Measurements from ENCODE around the gene TOMM5. TPM values are rescaled to one million over a fixed set of nuclear protein-coding genes. Genes with fewer than 3 reads are reported as not detected.

Gene TOMM5
- total RNA-seq, 2 donors from 2014 or later = 45.5 to 63.9 TPM

DNA sequence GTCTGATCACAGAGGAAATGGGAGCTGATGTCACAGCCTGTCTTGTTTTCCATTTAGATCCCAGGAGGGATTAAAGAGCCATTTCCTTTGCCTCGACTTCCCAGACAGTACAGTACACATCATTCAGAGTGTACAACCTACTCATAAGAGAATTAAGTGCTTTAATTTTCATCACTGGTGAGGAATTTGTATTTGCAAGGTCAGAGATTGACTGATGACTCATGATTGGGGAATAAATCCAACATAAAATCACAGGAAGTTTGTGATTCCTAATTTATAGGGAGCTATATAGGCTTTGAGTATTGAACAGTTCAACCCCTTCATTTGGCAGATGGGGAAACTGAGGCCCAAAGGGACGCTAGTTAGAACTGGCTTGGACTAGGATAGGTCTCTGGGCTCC is 4.1 kb upstream of the TOMM5 start:
- H3K27me3 ChIP-seq = no peaks in the 10 kb centered on the region
- DNase-seq (ENCODE audit: low spot score) = no peak
- H3K4me3 ChIP-seq = no peak overlapping the region
- H3K36me3 ChIP-seq = no peaks in the 10 kb centered on the region
- no peaks in the 10 kb centered on the region for H3K9me3 ChIP-seq
- peaks cover 0 to 17% of the 10 kb centered on the region in 2 donors for H3K4me1 ChIP-seq
- no peak overlapping the region for H3K27ac ChIP-seq
- TF ChIP-seq, protein P1, sequence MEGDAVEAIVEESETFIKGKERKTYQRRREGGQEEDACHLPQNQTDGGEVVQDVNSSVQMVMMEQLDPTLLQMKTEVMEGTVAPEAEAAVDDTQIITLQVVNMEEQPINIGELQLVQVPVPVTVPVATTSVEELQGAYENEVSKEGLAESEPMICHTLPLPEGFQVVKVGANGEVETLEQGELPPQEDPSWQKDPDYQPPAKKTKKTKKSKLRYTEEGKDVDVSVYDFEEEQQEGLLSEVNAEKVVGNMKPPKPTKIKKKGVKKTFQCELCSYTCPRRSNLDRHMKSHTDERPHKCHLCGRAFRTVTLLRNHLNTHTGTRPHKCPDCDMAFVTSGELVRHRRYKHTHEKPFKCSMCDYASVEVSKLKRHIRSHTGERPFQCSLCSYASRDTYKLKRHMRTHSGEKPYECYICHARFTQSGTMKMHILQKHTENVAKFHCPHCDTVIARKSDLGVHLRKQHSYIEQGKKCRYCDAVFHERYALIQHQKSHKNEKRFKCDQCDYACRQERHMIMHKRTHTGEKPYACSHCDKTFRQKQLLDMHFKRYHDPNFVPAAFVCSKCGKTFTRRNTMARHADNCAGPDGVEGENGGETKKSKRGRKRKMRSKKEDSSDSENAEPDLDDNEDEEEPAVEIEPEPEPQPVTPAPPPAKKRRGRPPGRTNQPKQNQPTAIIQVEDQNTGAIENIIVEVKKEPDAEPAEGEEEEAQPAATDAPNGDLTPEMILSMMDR (IDR thresholded peaks at IDR 0.05) = no peak

DNA sequence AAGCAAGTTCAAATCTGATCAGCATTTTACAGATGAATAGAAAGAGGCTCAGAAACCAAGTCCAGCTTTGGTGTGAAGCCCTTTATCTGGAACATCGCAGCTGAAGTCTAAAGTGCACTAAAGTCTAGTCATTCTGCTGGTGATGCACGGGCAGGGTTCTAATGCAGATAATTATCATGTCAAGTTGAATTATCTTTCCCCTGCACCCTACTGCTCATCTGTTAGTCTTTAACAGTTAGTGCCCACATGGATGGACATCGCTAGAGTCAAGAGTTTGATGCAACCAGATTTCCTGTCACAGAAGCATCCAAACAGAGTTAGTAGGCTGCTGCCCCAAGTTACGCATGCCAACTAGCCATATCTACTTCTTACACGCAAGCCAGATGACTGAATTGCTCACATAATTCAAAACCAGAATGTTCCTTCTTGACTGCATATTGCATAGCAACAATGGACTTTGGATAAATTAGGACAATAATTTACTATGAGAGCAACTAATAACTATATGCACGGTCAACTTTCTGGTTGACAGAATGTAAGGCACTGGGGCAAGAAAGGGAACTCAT is 1.6 kb upstream of the TOMM5 start:
- Histone ChIP-seq H3K4me3 (peak overlapping the region in 1 of 2 donors; percentile 21), H3K27me3 (no peaks in the 10 kb centered on the region), H3K4me1 (peaks cover 0 to 32% of the 10 kb centered on the region in 2 donors), H3K36me3 (no peaks in the 10 kb centered on the region), H3K9me3 (no peaks in the 10 kb centered on the region), H3K27ac (no peak overlapping the region)
- TF ChIP-seq, protein P1 (IDR thresholded peaks at IDR 0.05) = no peak
- no peak for DNase-seq (ENCODE audit: low spot score)

DNA sequence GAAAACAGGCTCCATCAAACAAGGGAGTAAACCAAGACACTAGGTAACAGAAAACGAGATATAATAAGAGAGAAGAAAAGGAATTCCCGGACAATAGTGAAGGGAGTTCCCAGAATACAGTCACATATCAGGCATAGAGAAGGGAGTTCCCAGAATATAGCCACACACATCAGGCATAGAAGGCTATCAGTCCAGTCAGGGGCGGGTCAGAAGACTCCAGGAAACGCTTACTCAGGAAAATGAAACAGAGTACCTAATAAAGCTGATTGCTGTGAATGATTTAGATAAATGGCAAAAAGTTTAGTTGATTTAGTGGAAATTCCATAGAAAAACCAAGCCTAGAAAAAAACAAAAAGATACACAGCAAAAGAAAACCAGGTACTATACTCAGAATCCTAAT is 4.9 kb downstream of the TOMM5 start:
- Histone ChIP-seq H3K27me3 (no peaks in the 10 kb centered on the region), H3K27ac (no peak overlapping the region), H3K36me3 (peaks cover 21% of the 10 kb centered on the region), H3K4me1 (peaks cover 0 to 19% of the 10 kb centered on the region in 2 donors), H3K9me3 (no peaks in the 10 kb centered on the region), H3K4me3 (no peak overlapping the region)
- DNase-seq (ENCODE audit: low spot score) = no peak
- TF ChIP-seq, protein P1 (IDR thresholded peaks at IDR 0.05) = no peak

DNA sequence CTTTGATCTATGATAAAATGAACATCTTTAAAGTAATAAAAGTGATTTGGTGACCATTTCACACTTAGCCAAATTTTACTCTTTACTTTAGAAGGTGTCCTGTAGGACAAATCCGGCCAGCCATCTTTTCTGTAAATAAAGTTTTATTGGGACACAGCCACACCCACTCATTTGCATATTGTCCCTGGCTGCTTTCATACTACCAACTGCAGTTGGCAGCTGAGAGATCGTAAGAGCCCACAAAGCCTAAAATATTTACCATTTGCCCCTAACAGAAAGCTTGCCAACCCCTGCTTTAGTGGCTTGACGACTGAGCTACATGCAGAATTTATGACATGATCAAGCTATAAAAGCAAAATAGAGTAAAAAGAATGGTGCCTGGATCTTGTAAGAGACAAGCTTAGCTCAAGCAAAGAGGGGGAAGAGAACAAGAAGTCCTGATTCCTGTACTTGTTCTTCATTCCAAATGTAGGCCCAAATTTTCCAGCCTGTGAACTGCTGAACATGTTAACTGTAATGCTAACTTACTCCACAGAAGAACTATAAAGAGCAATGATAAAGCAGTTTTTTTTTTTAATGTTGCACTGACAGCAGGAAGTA is 8.8 kb downstream of the TOMM5 start:
- Histone ChIP-seq H3K27me3 (no peaks in the 10 kb centered on the region), H3K27ac (no peak overlapping the region), H3K36me3 (peaks cover 21% of the 10 kb centered on the region), H3K4me1 (no peaks in the 10 kb centered on the region), H3K9me3 (no peaks in the 10 kb centered on the region), H3K4me3 (no peak overlapping the region)
- no peak for DNase-seq (ENCODE audit: low spot score)
- TF ChIP-seq, protein P1 (IDR thresholded peaks at IDR 0.05) = no peak

DNA sequence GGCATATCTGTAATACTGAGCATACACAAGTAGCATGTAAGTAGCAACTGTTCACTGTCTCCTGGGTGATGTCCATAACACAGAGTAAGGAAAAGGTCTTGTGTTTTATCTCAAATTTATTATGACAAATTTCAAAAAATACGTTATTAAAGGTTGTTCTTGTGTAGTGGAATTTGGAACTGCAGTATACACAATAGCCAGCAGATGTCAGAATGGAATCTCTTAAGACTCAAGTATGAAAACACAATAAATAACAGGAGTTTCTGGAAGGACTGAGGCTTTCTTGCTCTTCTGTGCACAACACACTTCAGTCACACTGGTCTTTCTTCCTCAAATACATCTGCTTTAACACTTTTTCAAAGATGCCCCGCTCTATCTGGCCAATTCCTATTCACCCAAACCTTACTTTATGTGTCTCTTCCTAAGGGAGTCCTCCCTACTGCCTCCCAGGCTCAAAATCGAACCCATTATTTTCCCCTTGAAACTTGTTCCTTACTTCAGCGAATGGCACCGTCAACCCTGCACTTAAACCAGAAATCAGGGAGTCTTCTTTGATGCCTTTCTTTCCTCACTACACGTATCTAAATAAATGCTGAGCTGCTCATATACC is 9.7 kb downstream of the TOMM5 start:
- H3K36me3 ChIP-seq = peaks cover 14% of the 10 kb centered on the region

More for the DNA sequence above, 9.7 kb downstream of the TOMM5 start:
- no peak for DNase-seq (ENCODE audit: low spot score)
- Histone ChIP-seq H3K4me1 (no peaks in the 10 kb centered on the region), H3K4me3 (no peak overlapping the region), H3K27me3 (no peaks in the 10 kb centered on the region), H3K9me3 (no peaks in the 10 kb centered on the region), H3K27ac (no peak overlapping the region)
- TF ChIP-seq, protein P1 (IDR thresholded peaks at IDR 0.05) = peak; percentile 35 to 76
